ENCODE data around the gene STEAP3.

DNA sequence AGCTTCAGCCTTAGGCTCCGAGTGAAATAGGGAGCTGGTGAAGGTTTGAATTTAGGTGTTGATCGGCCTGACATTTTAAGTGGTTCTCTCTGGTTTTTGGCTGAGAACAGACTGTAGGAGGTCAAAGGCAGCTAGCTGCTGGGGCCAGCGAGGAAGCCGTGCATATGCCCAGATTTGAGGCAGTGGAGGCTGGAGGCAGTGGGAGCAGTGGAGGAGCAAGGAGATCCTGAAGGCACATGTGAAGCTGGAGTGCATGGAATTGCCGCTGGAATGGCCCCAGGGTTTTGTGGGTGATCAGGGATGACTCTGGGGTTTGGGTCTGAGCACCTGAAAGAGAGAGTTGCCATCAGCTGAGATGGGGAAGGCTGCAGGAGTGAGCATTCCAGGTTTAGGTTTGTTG lies 25.1 kb downstream of the STEAP3 start:
- TF ChIP-seq FOXP2 (optimal IDR thresholded peaks at IDR 0.05; ENCODE audit: borderline replicate concordance, extremely low read depth, extremely low read length, insufficient read depth) (no peak), POLR2AphosphoS5 (IDR thresholded peaks at IDR 0.05; ENCODE audit: low read depth, low read length) (no peak), TAF1 (IDR thresholded peaks at IDR 0.05; ENCODE audit: borderline replicate concordance, insufficient read depth, low read length) (no peak)

All from PFSK-1 (cell line).